Measurements from ENCODE around the gene ZFR.
A peak's percentile ranks its signal among the peaks of the same experiment; 100 is the strongest.
"Not testable (repeated sequence)": the region's sequence is repeated elsewhere in the genome, so short reads cannot be mapped to it uniquely, and the experiment has no call there.

ZFR gene

GRCh38 chr5:32358611-32359010, 85.9 kb downstream of the ZFR start:
- DNase-seq (ENCODE audit: low spot score) = no peak

GRCh38 chr5:32357658-32358057, 86.9 kb downstream of the ZFR start:
- no peak for DNase-seq (ENCODE audit: low spot score)

GRCh38 chr5:32355686-32356085, 88.9 kb downstream of the ZFR start:
- no peak for DNase-seq (ENCODE audit: low spot score)

- no peak for DNase-seq (ENCODE audit: low spot score)
These were observed 91.1 kb downstream of the ZFR start for GRCh38 chr5:32353420-32353819.

- DNase-seq (ENCODE audit: low spot score) = no peak
These were observed 91.9 kb downstream of the ZFR start for GRCh38 chr5:32352685-32353084.

- DNase-seq (ENCODE audit: low spot score) = no peak
These were observed 97.7 kb downstream of the ZFR start for GRCh38 chr5:32346869-32347268.

- DNase-seq (ENCODE audit: low spot score) = no peak
These were observed 101.4 kb downstream of the ZFR start for GRCh38 chr5:32343058-32343672.

- DNase-seq (ENCODE audit: low spot score) = peak; percentile 50
These were observed 101.9 kb downstream of the ZFR start for GRCh38 chr5:32342656-32343055.

GRCh38 chr5:32339878-32340277, 104.7 kb downstream of the ZFR start:
- no peak for DNase-seq (ENCODE audit: low spot score)

GRCh38 chr5:32339198-32339597, 105.3 kb downstream of the ZFR start:
- DNase-seq (ENCODE audit: low spot score) = peak; percentile 22

- no peak for DNase-seq (ENCODE audit: low spot score)
These were observed 111.6 kb downstream of the ZFR start for GRCh38 chr5:32332966-32333365.

GRCh38 chr5:32332361-32332760, 112.2 kb downstream of the ZFR start:
- DNase-seq (ENCODE audit: low spot score) = no peak

- DNase-seq (ENCODE audit: low spot score) = no peak
These were observed 112.6 kb downstream of the ZFR start for GRCh38 chr5:32331935-32332274.

GRCh38 chr5:32331217-32331934, 113.2 kb downstream of the ZFR start:
- no peak for DNase-seq (ENCODE audit: low spot score)

GRCh38 chr5:32330126-32330971, 114.2 kb downstream of the ZFR start:
- DNase-seq (ENCODE audit: low spot score) = no peak

- peak; percentile 86 for DNase-seq (ENCODE audit: low spot score)
These were observed 115.1 kb downstream of the ZFR start for GRCh38 chr5:32329395-32329834.

GRCh38 chr5:32326216-32326772, 118.2 kb downstream of the ZFR start:
- DNase-seq (ENCODE audit: low spot score) = no peak

GRCh38 chr5:32325616-32326015, 118.9 kb downstream of the ZFR start:
- DNase-seq (ENCODE audit: low spot score) = no peak

GRCh38 chr5:32325062-32325461, 119.5 kb downstream of the ZFR start:
- DNase-seq (ENCODE audit: low spot score) = no peak

- no peak for DNase-seq (ENCODE audit: low spot score)
These were observed 120.8 kb downstream of the ZFR start for GRCh38 chr5:32323741-32324140.

GRCh38 chr5:32322882-32323281, 121.7 kb downstream of the ZFR start:
- DNase-seq (ENCODE audit: low spot score) = no peak

GRCh38 chr5:32321787-32322186, 122.8 kb downstream of the ZFR start:
- DNase-seq (ENCODE audit: low spot score) = not testable (repeated sequence)

GRCh38 chr5:32320576-32320975, 124.0 kb downstream of the ZFR start:
- no peak for DNase-seq (ENCODE audit: low spot score)
